Neural progenitor cell (in vitro differentiated cells): Measurements from ENCODE around the gene NINL. TPM values are rescaled to one million over a fixed set of nuclear protein-coding genes. Genes with fewer than 3 reads are reported as not detected.

ENCODE experiments used
- DNase-seq: peaks from one replicate; pipeline ENCODE4 v3.0.0-alpha.2; 2016; ENCODE audit warnings: low spot score
- H2AFZ ChIP-seq: fragments of 200-600 bp; sonication (generic); replicated peaks from 2 replicates; pipeline ENCODE4 v1.6.1; 2016; ENCODE audit warnings: antibody characterized with exemption
- H3F3A ChIP-seq: fragments of 200-600 bp; sonication (generic); 2 replicates; pipeline ENCODE4 v1.6.1; 2016; ENCODE audit warnings: antibody characterized with exemption, low read depth
- H3K27ac ChIP-seq: fragments of 200-600 bp; sonication (generic); 2 replicates; pipeline ENCODE4 v1.5.1; 2016; ENCODE audit warnings: mild to moderate bottlenecking
- H3K27me3 ChIP-seq: fragments of 200-600 bp; sonication (generic); 2 replicates; pipeline ENCODE4 v1.6.1; 2016; ENCODE audit warnings: mild to moderate bottlenecking, moderate library complexity
- H3K36me3 ChIP-seq: fragments of 200-600 bp; sonication (generic); 2 replicates; pipeline ENCODE4 v1.5.1; 2016
- H3K4me1 ChIP-seq: fragments of 200-600 bp; sonication (generic); 2 replicates; pipeline ENCODE4 v1.6.1; 2016; ENCODE audit warnings: mixed run types
- H3K4me2 ChIP-seq: fragments of 200-600 bp; sonication (generic); 2 replicates; pipeline ENCODE4 v1.6.1; 2016
- H3K4me3 ChIP-seq: fragments of 200-600 bp; sonication (generic); 2 replicates; pipeline ENCODE4 v1.5.1; 2016
- H3K79me2 ChIP-seq: fragments of 200-600 bp; sonication (generic); 2 replicates; pipeline ENCODE4 v1.6.1; 2016; ENCODE audit warnings: low read depth
- H3K9ac ChIP-seq: fragments of 200-600 bp; sonication (generic); 2 replicates; pipeline ENCODE4 v1.6.1; 2016
- H3K9me3 ChIP-seq: fragments of 200-600 bp; sonication (generic); 2 replicates; pipeline ENCODE4 v1.5.1; 2016; ENCODE audit warnings: low read depth
- H4K20me1 ChIP-seq: fragments of 200-600 bp; sonication (generic); 2 replicates; pipeline ENCODE4 v1.6.1; 2016; ENCODE audit warnings: low read depth
- H3K27ac Mint-ChIP-seq: 3 replicates; pipeline ENCODE4 v1.8.0; 2021; ENCODE audit warnings: mixed read lengths
- H3K27me3 Mint-ChIP-seq: 2 replicates; pipeline ENCODE4 v1.8.0; 2022; ENCODE audit warnings: low read depth, mild to moderate bottlenecking, inconsistent platforms, moderate library complexity, mixed read lengths; ENCODE audit not compliant: insufficient read depth
- H3K36me3 Mint-ChIP-seq: 3 replicates; pipeline ENCODE4 v1.8.0; 2021; ENCODE audit warnings: mixed read lengths
- H3K4me1 Mint-ChIP-seq: 3 replicates; pipeline ENCODE4 v1.8.0; 2021; ENCODE audit warnings: mixed read lengths
- H3K4me3 Mint-ChIP-seq: 3 replicates; pipeline ENCODE4 v1.8.0; 2021; ENCODE audit warnings: mild to moderate bottlenecking, moderate library complexity, mixed read lengths
- H3K9me3 Mint-ChIP-seq: 3 replicates; pipeline ENCODE4 v1.8.0; 2020; ENCODE audit warnings: mixed read lengths
- CTCF ChIP-seq: fragments of 200-600 bp; sonication (generic); IDR thresholded peaks from 2 replicates; pipeline ENCODE4 v1.5.1; 2017; ENCODE audit warnings: antibody characterized with exemption, mild to moderate bottlenecking
- EZH2 ChIP-seq: fragments of 200-600 bp; sonication (generic); IDR thresholded peaks from 2 replicates; pipeline ENCODE4 v1.6.1; 2017; ENCODE audit warnings: antibody characterized with exemption, mild to moderate bottlenecking, moderate library complexity
- EZH2phosphoT487 ChIP-seq: fragments of 200-600 bp; sonication (generic); IDR thresholded peaks from 2 replicates; pipeline ENCODE4 v1.6.1; 2017; ENCODE audit warnings: antibody characterized with exemption
- total RNA-seq: library from RNA; depleted of rRNA; stranded (reverse); fragments of >200 nt; gene quantifications from 2 replicates; pipeline ENCODE4 v1.2.3, GENCODE V29; 2015; ENCODE audit warnings: low replicate concordance

The NINL gene
- total RNA-seq, 1 donor from 2014 or later = 21.5 TPM

GRCh38 chr20:25541676-25542075 is 43.7 kb downstream of the NINL start:
- no peaks in the 10 kb centered on the region for H3K27me3 Mint-ChIP-seq
- H3K9me3 ChIP-seq = no peaks in the 10 kb centered on the region
- no peak overlapping the region for H3K4me2 ChIP-seq
- no peak for DNase-seq
- H3K27ac Mint-ChIP-seq = no peak overlapping the region
- H3K36me3 Mint-ChIP-seq = peaks cover 10% of the 10 kb centered on the region
- H3K4me1 Mint-ChIP-seq = peaks cover 49% of the 10 kb centered on the region
- peaks cover 55% of the 10 kb centered on the region for H4K20me1 ChIP-seq
- no peak overlapping the region for H3K4me3 ChIP-seq
- H3K4me3 Mint-ChIP-seq = no peak overlapping the region
- H3K27me3 ChIP-seq = no peaks in the 10 kb centered on the region
- no peaks in the 10 kb centered on the region for H3K36me3 ChIP-seq
- H3K27ac ChIP-seq = no peak overlapping the region
- TF ChIP-seq CTCF (no peak), EZH2phosphoT487 (no peak), EZH2 (no peak)
- H3K4me1 ChIP-seq = peaks cover 20% of the 10 kb centered on the region
- H3K9me3 Mint-ChIP-seq = peaks cover 2% of the 10 kb centered on the region
- H3K9ac ChIP-seq = no peak overlapping the region
- H3K79me2 ChIP-seq = peaks cover 32% of the 10 kb centered on the region
- H3F3A ChIP-seq = peaks cover 3% of the 10 kb centered on the region
- H2AFZ ChIP-seq = no peak overlapping the region

GRCh38 chr20:25539742-25540672 is 45.3 kb downstream of the NINL start:
- no peak overlapping the region for H3K9ac ChIP-seq
- peaks cover 48% of the 10 kb centered on the region for H4K20me1 ChIP-seq
- H3K79me2 ChIP-seq = peaks cover 36% of the 10 kb centered on the region
- H3K4me2 ChIP-seq = no peak overlapping the region
- no peak overlapping the region for H3K4me3 Mint-ChIP-seq
- H3K4me1 Mint-ChIP-seq = peaks cover 38% of the 10 kb centered on the region
- H3K9me3 Mint-ChIP-seq = peaks cover 4% of the 10 kb centered on the region
- peak; percentile 54 for TF ChIP-seq CTCF
- TF ChIP-seq EZH2phosphoT487 = no peak
- TF ChIP-seq EZH2 = no peak
- peaks cover 3% of the 10 kb centered on the region for H3F3A ChIP-seq
- no peak overlapping the region for H3K4me3 ChIP-seq
- no peaks in the 10 kb centered on the region for H3K36me3 ChIP-seq
- DNase-seq = peak; percentile 65
- H3K9me3 ChIP-seq = no peaks in the 10 kb centered on the region
- H2AFZ ChIP-seq = no peak overlapping the region
- no peak overlapping the region for H3K27ac ChIP-seq
- no peak overlapping the region for H3K27ac Mint-ChIP-seq
- H3K36me3 Mint-ChIP-seq = peaks cover 17% of the 10 kb centered on the region
- peaks cover 15% of the 10 kb centered on the region for H3K4me1 ChIP-seq
- no peaks in the 10 kb centered on the region for H3K27me3 ChIP-seq
- peaks cover 3% of the 10 kb centered on the region for H3K27me3 Mint-ChIP-seq

- Mint-ChIP-seq H3K4me3 (no peak overlapping the region), H3K27me3 (peaks cover 3% of the 10 kb centered on the region), H3K36me3 (peaks cover 15% of the 10 kb centered on the region), H3K27ac (no peak overlapping the region), H3K4me1 (peaks cover 35% of the 10 kb centered on the region), H3K9me3 (peaks cover 4% of the 10 kb centered on the region)
- TF ChIP-seq CTCF = no peak
- no peak for TF ChIP-seq EZH2
- no peak for TF ChIP-seq EZH2phosphoT487
- DNase-seq = no peak
- Histone ChIP-seq H3K9me3 (no peaks in the 10 kb centered on the region), H3K4me3 (no peak overlapping the region), H3K27ac (no peak overlapping the region), H4K20me1 (peaks cover 47% of the 10 kb centered on the region), H3F3A (peaks cover 3% of the 10 kb centered on the region), H3K9ac (no peak overlapping the region), H3K36me3 (no peaks in the 10 kb centered on the region), H3K79me2 (peaks cover 34% of the 10 kb centered on the region), H3K27me3 (no peaks in the 10 kb centered on the region), H3K4me2 (no peak overlapping the region), H3K4me1 (peaks cover 15% of the 10 kb centered on the region), H2AFZ (no peak overlapping the region)
Observed at GRCh38 chr20:25538838-25539665, 46.3 kb downstream of the NINL start.
